Kasumi-1 (cell line): ENCODE measurements around the gene ZNF423.

ENCODE experiments used
- DNase-seq, 2 experiments: peaks; one replicate each; lab custom pipeline; 2025; lab: John Stamatoyannopoulos, UW

Gene ZNF423

GRCh38 chr16:49825041-49825440 is 30.9 kb downstream of the ZNF423 start:
- DNase-seq = no peak

GRCh38 chr16:49824593-49824992 is 31.3 kb downstream of the ZNF423 start:
- DNase-seq = no peak

GRCh38 chr16:49822649-49823370 is 33.1 kb downstream of the ZNF423 start:
- DNase-seq = no peak

GRCh38 chr16:49821614-49822282 is 34.2 kb downstream of the ZNF423 start:
- DNase-seq = no peak

- no peak for DNase-seq
Observed at GRCh38 chr16:49821156-49821555, 34.8 kb downstream of the ZNF423 start.

- DNase-seq = no peak
Observed at GRCh38 chr16:49817754-49818507, 38.0 kb downstream of the ZNF423 start.

GRCh38 chr16:49816875-49817274 is 39.0 kb downstream of the ZNF423 start:
- no peak for DNase-seq

- DNase-seq = no peak
Observed at GRCh38 chr16:49811644-49812334, 44.1 kb downstream of the ZNF423 start.

GRCh38 chr16:49810831-49811230 is 45.1 kb downstream of the ZNF423 start:
- no peak for DNase-seq

- DNase-seq = no peak
Observed at GRCh38 chr16:49809561-49809960, 46.4 kb downstream of the ZNF423 start.

- no peak for DNase-seq
Observed at GRCh38 chr16:49809062-49809461, 46.9 kb downstream of the ZNF423 start.

- DNase-seq = no peak
Observed at GRCh38 chr16:49806446-49806845, 49.5 kb downstream of the ZNF423 start.

- DNase-seq = no peak
Observed at GRCh38 chr16:49801290-49801689, 54.6 kb downstream of the ZNF423 start.

GRCh38 chr16:49800876-49801275 is 55.0 kb downstream of the ZNF423 start:
- DNase-seq = no peak

- DNase-seq = no peak
Observed at GRCh38 chr16:49800441-49800840, 55.5 kb downstream of the ZNF423 start.

GRCh38 chr16:49799172-49799571 is 56.7 kb downstream of the ZNF423 start:
- DNase-seq = no peak

GRCh38 chr16:49795513-49795912 is 60.4 kb downstream of the ZNF423 start:
- DNase-seq = no peak

GRCh38 chr16:49793244-49793643 is 62.7 kb downstream of the ZNF423 start:
- DNase-seq = no peak

- no peak for DNase-seq
Observed at GRCh38 chr16:49789616-49790015, 66.3 kb downstream of the ZNF423 start.

GRCh38 chr16:49788986-49789385 is 66.9 kb downstream of the ZNF423 start:
- DNase-seq = no peak

GRCh38 chr16:49788572-49788971 is 67.3 kb downstream of the ZNF423 start:
- no peak for DNase-seq

GRCh38 chr16:49786926-49787557 is 68.9 kb downstream of the ZNF423 start:
- no peak for DNase-seq
